GM12878 (cell line): ENCODE measurements around the gene INO80E. TPM values are rescaled to one million over a fixed set of nuclear protein-coding genes. Genes with fewer than 3 reads are reported as not detected.

ENCODE experiments used
- ATF2 ChIP-seq: IDR thresholded peaks from 2 replicates; pipeline ENCODE4 v1.6.1; 2012; ENCODE audit warnings: low read length, inconsistent platforms
- CBX3 ChIP-seq: fragments of 200-600 bp; sonication (generic); IDR thresholded peaks from 2 replicates; pipeline ENCODE4 v1.6.1; 2016; ENCODE audit warnings: low read depth, borderline replicate concordance
- E2F4 ChIP-seq: IDR thresholded peaks from 2 replicates; pipeline ENCODE4 v1.6.1; 2012; ENCODE audit warnings: low read depth, low read length, improper control_type of control experiment
- EED ChIP-seq: sonication (generic); IDR thresholded peaks from 2 replicates; pipeline ENCODE4 v1.6.1; 2016; ENCODE audit warnings: antibody characterized with exemption, low read depth
- EGR1 ChIP-seq, 2 experiments: IDR thresholded peaks; 1 replicate in 1 of 2; 2 replicates in 1 of 2; pipeline ENCODE4 v1.6.1; 2011 to 2012; ENCODE audit warnings: low read depth in 2 of 2, low read length in 2 of 2, borderline replicate concordance in 1 of 2, mild to moderate bottlenecking in 1 of 2, moderate library complexity in 1 of 2
- ETV6 ChIP-seq, 2 experiments: fragments of 450-650 bp in 1 of 2; IDR thresholded peaks in 1 of 2; conservative IDR thresholded peaks in 1 of 2; 2 replicates each; pipeline ENCODE4 v1.6.1; 2014; ENCODE audit warnings: antibody characterized with exemption in 1 of 2, borderline replicate concordance in 1 of 2, low read depth in 1 of 2, mild to moderate bottlenecking in 1 of 2, moderate library complexity in 1 of 2
- EZH2 ChIP-seq: IDR thresholded peaks from 2 replicates; pipeline ENCODE4 v1.6.1; 2012; ENCODE audit warnings: low read depth, mild to moderate bottlenecking, control low read depth, inconsistent platforms, low read length, borderline replicate concordance; ENCODE audit not compliant: control insufficient read depth
- FOXK2 ChIP-seq: fragments of 450-650 bp; IDR thresholded peaks from 2 replicates; pipeline ENCODE4 v1.6.1; 2017; ENCODE audit warnings: mild to moderate bottlenecking, moderate library complexity
- HCFC1 ChIP-seq: fragments of 150-350 bp; IDR thresholded peaks from 2 replicates; pipeline ENCODE4 v1.6.1; 2014; ENCODE audit warnings: low read length
- JUNB ChIP-seq: IDR thresholded peaks from 2 replicates; pipeline ENCODE4 v1.6.1; 2016; ENCODE audit warnings: antibody characterized with exemption, mild to moderate bottlenecking
- KDM1A ChIP-seq: fragments of 200-600 bp; sonication (generic); IDR thresholded peaks from 2 replicates; pipeline ENCODE4 v1.6.1; 2016; ENCODE audit warnings: borderline replicate concordance
- NBN ChIP-seq: fragments of 450-650 bp; IDR thresholded peaks from 2 replicates; pipeline ENCODE4 v1.6.1; 2016
- NFIC ChIP-seq: IDR thresholded peaks from 2 replicates; pipeline ENCODE4 v1.6.1; 2012; ENCODE audit warnings: low read depth, mild to moderate bottlenecking, inconsistent platforms, low read length, moderate library complexity
- NRF1 ChIP-seq: conservative IDR thresholded peaks from 2 replicates; pipeline ENCODE4 v1.6.1; 2011; ENCODE audit warnings: mild to moderate bottlenecking, low read depth, low read length, improper control_type of control experiment
- PAX5 ChIP-seq: IDR thresholded peaks from 2 replicates; pipeline ENCODE4 v1.6.1; 2011; ENCODE audit warnings: low read depth, low read length, borderline replicate concordance
- PKNOX1 ChIP-seq: fragments of 450-650 bp; IDR thresholded peaks from 2 replicates; pipeline ENCODE4 v1.6.1; 2016; ENCODE audit warnings: mild to moderate bottlenecking
- POLR2A ChIP-seq: IDR thresholded peaks from 2 replicates; pipeline ENCODE4 v1.6.1; 2011; ENCODE audit warnings: low read depth, mild to moderate bottlenecking, low read length
- POU2F2 ChIP-seq: IDR thresholded peaks from 3 replicates; pipeline ENCODE4 v1.6.1; 2011; ENCODE audit warnings: low read depth, mild to moderate bottlenecking, low read length, borderline replicate concordance
- RBBP5 ChIP-seq: fragments of 200-600 bp; sonication (generic); conservative IDR thresholded peaks from 2 replicates; pipeline ENCODE4 v1.6.1; 2016
- RELB ChIP-seq: fragments of 450-650 bp; IDR thresholded peaks from 2 replicates; pipeline ENCODE4 v1.6.1; 2017; ENCODE audit warnings: low read depth, mild to moderate bottlenecking, moderate library complexity
- SREBF1 ChIP-seq: IDR thresholded peaks from 2 replicates; pipeline ENCODE4 v1.6.1; 2012; ENCODE audit warnings: mild to moderate bottlenecking, low read length
- TCF12 ChIP-seq: IDR thresholded peaks from 2 replicates; pipeline ENCODE4 v1.6.1; 2011; ENCODE audit warnings: low read depth, mild to moderate bottlenecking, low read length
- YY1 ChIP-seq: IDR thresholded peaks from 2 replicates; pipeline ENCODE4 v1.6.1; 2011; ENCODE audit warnings: low read depth, mild to moderate bottlenecking, low read length
- ZNF384 ChIP-seq: IDR thresholded peaks from 2 replicates; pipeline ENCODE4 v1.6.1; 2012; ENCODE audit warnings: low read depth, mild to moderate bottlenecking, low read length, improper control_type of control experiment, borderline replicate concordance
- polyA plus RNA-seq, 11 experiments: library from polyadenylated mRNA; depleted of rRNA in 4 of 11; unstranded in 6 of 11; stranded (reverse) in 5 of 11; fragments of >200 nt; fragmentation: Nextera tagmentation in 4 of 11; fragmentation: Illumina TruSeq in 1 of 11; extraction: Ambion mirVana in 4 of 11; extraction: Trizol in 1 of 11; gene quantifications; 1 replicate in 1 of 11; 2 replicates in 10 of 11; pipeline versions ENCODE4 v1.2.1 to v1.2.3, GENCODE V29; 2011 to 2016; ENCODE audit warnings: inconsistent platforms in 2 of 11, missing spikeins in 2 of 11, low read depth in 1 of 11
- total RNA-seq, 4 experiments: library from RNA; depleted of rRNA in 3 of 4; stranded (reverse); fragments of >200 nt in 3 of 4; fragmentation: Illumina TruSeq in 1 of 4; extraction: Trizol in 1 of 4; gene quantifications; 2 replicates each; pipeline versions ENCODE4 v1.2.1 to v1.2.3, GENCODE V29; 2013 to 2021
- TF ChIP-seq, protein P1 (sequence below): fragments of 450-650 bp; IDR thresholded peaks from 2 replicates; pipeline ENCODE4 v1.6.1; 2016; ENCODE audit warnings: mild to moderate bottlenecking

The INO80E gene
- total and polyA plus RNA-seq, 10 of the 15 experiments (the other 5 are each of a cell fraction or from before 2014, with no cell fraction given): 0.39 to 74.0 (median 33.0) TPM

DNA sequence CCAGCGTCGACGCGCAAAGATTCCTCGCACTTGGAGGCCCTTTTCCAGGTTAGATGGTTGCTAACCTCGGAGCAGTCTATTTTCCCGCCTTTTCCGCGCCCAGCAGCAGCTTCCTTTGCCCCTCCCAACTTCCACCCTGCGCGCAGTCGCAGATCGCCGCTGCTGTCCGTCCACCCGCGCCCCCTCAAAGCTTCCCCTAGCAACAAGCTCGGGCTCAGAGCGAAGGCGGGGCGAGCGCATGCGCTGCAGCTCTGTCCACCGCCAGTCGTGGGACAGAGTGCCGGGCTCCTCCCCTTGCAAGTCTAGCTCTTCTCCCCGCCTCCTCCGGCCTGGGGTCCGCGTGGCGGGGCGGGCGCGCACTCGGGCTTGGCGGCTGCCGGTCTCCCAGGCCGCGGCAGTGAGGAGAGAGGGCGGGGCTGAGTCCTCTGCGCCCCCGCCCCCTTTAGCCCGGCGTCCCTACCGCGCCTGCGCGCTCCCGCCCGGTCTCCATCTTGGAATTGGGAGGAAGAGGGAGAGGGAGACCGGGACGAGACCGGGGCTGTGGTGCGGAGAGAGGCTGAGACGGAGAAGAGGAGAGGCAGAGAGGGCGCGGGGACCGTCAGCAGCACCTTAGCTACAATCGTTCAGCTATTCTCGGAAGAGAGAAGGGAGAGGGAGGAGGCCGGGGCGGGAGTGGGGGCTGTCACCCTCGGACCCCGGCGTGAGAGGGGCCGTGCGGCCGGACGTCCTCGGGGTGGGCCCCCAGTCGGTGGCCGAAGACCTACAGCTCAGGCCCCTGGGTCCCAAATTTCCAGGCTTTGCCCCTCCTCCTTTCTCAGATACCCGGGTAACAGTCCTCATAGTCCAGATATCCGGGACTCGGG lies 22.4 kb upstream of the INO80E start, which contains the start of gene TAOK2 (continued):
- TF ChIP-seq ETV6 (conservative IDR thresholded peaks at IDR 0.05 in 1 of 2, IDR thresholded peaks at IDR 0.05 in 1 of 2; ENCODE audit: borderline replicate concordance in 1 of 2, low read depth in 1 of 2): no peak
- peak; percentile 94 for TF ChIP-seq YY1
- no peak for TF ChIP-seq EZH2
- no peak for TF ChIP-seq ZNF384
- peak; percentile 85 for TF ChIP-seq POLR2A
- TF ChIP-seq HCFC1: 0 out of 2 replicates have a peak, but pooled peaks have one; percentile 8
- no peak for TF ChIP-seq NFIC
- TF ChIP-seq SREBF1: no peak
- peak; percentile 82 for TF ChIP-seq RELB
- TF ChIP-seq E2F4: no peak
- TF ChIP-seq ATF2: no peak
- no peak for TF ChIP-seq JUNB
- no peak for TF ChIP-seq CBX3
- TF ChIP-seq FOXK2: no peak
- 0 out of 3 replicates have a peak, but pooled peaks have one; percentile 24 for TF ChIP-seq POU2F2
- 0 out of 2 replicates have a peak, but pooled peaks have one; percentile 13 for TF ChIP-seq TCF12
- peak; percentile 31; the same call in 1 of the 2 replicates for TF ChIP-seq PAX5
- TF ChIP-seq, protein P1, sequence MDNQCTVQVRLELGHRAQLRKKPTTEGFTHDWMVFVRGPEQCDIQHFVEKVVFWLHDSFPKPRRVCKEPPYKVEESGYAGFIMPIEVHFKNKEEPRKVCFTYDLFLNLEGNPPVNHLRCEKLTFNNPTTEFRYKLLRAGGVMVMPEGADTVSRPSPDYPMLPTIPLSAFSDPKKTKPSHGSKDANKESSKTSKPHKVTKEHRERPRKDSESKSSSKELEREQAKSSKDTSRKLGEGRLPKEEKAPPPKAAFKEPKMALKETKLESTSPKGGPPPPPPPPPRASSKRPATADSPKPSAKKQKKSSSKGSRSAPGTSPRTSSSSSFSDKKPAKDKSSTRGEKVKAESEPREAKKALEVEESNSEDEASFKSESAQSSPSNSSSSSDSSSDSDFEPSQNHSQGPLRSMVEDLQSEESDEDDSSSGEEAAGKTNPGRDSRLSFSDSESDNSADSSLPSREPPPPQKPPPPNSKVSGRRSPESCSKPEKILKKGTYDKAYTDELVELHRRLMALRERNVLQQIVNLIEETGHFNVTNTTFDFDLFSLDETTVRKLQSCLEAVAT: peak; percentile 84
- TF ChIP-seq RBBP5: no peak
- peak; percentile 97 for TF ChIP-seq NRF1
- TF ChIP-seq NBN: no peak
- peak in 1 of 2 experiments; percentile 90; a peak in 2 of 3 replicates for TF ChIP-seq EGR1 (IDR thresholded peaks at IDR 0.05; ENCODE audit: borderline replicate concordance in 1 of 2, low read depth in 2 of 2, low read length in 2 of 2)
- TF ChIP-seq KDM1A: no peak
- peak; percentile 68; the same call in 1 of the 2 replicates for TF ChIP-seq PKNOX1
- peak; percentile 88 for TF ChIP-seq EED
